NCI-H345 (cell line): ENCODE data around the gene LRRC49.
"Not testable (repeated sequence)": the region's sequence is repeated elsewhere in the genome, so short reads cannot be mapped to it uniquely, and the experiment has no call there.

Experiments used
- DNase-seq: peaks from one replicate; lab custom pipeline; 2025; lab: John Stamatoyannopoulos, UW

Gene LRRC49, protein sequence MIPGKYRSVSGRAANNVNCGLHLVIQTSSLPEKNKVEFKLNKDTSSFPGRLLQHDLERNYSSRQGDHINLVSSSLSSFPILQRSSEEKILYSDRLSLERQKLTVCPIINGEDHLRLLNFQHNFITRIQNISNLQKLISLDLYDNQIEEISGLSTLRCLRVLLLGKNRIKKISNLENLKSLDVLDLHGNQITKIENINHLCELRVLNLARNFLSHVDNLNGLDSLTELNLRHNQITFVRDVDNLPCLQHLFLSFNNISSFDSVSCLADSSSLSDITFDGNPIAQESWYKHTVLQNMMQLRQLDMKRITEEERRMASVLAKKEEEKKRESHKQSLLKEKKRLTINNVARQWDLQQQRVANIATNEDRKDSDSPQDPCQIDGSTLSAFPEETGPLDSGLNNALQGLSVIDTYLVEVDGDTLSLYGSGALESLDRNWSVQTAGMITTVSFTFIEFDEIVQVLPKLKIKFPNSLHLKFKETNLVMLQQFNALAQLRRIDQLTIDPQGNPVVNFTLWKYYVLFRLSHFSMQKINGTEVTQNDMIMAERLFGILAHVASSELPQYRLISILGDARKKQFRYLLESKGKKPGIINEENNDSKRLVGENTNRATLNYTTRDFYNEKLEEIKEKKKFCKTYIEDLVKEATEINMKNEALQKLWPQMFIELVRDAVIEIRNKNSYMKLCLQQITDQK

DNA sequence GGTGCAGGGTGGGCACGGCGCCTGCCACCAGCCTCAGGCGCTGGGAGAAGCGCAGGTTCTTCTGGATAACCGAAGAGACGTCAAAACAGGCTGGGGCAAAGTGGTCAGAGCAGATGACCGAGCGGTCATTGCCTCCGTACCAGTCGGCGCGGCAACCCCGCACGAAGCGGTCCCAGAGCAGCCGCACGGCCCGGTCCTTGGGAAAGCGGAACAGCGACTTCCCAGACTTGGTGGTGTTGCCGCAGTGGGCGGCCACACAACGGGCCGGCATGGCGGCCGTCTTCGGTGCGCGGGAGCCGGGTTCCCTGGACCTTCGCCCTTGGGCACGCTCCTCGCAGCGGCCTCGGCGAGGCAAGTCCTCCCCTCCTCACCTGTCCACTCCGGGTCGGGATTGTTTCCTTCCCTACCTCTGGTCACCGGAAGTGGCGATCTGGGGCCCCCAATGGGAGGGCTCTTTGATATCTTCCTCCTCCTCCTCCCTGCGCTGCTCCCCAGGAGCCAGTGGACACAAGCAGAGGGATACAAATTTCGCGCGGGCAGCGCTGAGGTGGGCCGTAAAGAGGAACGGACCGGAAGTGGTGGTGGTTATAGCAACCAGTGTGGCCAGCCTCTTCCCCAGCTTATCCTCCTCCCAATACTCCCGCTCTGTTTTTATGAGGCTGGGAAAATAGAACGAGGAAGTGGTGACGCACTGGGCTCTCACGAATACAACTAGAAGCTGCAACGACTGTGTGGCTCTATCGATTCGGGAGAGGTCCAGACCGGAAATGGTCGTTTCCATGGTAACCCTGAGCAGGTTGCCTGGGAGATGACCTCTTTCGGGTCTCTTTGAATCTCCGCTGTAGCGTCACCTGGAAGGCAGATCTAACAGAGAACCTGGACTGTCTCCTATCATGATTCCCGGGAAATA lies at the start of gene LRRC49, which contains the start of gene THAP10:
LRRC49 (plus strand) TSS at position 825 of the 910 bp plus-strand sequence; CDS start at position 894, 69 bp downstream.
THAP10 (minus strand) TSS at position 432 of the 910 bp plus-strand sequence; CDS start at position 271, 161 bp downstream.
- DNase-seq, result peak; percentile 93

DNA sequence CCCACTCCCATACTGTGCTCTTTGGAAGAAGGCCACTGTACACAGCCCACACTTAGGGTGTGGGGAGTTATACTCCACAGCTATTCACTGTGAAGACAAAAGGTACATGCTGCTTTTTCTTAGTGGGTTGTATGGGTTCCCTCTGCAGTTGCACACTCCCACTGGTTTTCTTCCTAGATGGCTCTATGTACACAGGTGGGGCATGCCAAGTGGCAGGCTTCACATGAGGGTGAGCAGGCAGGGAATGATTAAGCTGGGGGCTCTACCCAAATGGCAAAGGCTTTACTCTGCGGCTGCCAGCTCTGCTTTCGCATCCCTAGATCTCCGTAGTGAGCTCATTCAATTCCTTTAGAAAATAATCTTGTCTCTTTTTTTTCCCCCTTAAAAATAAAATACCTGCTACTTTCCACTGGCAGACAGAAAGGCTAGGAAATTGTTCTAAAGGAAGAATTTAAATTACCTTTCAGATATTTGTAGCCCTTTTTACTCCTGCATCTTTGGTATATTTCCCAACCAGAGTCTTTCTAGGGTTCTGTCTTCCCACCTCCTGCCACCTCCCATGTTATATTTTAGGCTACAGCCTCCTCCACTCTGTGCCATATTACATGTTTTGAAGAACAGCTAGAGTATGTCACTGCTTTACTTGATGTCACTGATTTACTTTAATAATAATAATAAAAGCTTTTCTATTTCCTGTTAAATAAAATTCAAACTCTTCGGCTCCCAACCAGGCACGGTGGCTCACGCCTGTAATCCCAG lies 46.8 kb upstream of the LRRC49 start:
- DNase-seq, result no peak

GRCh38 chr15:70851889-70852288 lies 40.7 kb upstream of the LRRC49 start:
- DNase-seq, result no peak

DNA sequence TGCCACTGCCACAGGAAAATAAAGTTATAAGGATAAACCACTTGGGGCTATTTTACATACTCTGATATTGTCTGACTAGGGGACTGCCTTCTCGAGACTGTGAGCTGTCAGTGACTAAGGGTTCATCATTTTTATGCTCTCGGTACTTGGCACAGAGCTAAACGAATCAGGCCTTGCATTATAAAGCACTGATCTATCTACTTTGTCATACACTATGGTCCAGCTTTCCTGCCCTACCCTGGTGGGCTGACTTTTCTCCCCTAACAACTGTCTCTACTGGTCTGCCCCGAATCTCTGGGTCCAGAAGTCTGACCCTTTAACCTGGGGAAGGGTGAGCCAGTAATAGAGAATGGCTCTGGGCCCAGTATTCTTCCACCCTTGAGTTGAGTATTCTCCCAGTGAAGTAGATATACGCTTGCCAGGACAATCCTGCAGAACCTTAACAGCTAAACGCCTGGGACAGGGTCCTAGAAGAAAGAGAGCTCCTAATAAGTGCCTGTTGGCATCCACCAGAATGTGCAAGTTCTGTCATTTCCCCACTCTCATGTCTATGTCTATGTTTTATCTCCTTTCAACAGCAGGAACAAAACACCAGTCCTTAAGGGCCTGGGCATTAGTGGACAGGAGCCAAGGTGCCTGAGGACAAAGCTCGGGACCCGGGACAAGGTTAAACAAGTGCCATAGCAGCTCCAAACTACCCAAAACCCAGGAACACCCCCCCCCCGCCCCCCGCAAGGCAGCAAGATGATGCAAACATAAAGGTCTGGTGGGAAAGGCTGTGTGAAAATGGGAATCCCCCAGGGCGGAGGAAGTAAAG lies 39.9 kb upstream of the LRRC49 start:
- DNase-seq, result no peak

- peak; percentile 5 for DNase-seq
Measured at GRCh38 chr15:70853318-70853972, 39.2 kb upstream of the LRRC49 start.

DNA sequence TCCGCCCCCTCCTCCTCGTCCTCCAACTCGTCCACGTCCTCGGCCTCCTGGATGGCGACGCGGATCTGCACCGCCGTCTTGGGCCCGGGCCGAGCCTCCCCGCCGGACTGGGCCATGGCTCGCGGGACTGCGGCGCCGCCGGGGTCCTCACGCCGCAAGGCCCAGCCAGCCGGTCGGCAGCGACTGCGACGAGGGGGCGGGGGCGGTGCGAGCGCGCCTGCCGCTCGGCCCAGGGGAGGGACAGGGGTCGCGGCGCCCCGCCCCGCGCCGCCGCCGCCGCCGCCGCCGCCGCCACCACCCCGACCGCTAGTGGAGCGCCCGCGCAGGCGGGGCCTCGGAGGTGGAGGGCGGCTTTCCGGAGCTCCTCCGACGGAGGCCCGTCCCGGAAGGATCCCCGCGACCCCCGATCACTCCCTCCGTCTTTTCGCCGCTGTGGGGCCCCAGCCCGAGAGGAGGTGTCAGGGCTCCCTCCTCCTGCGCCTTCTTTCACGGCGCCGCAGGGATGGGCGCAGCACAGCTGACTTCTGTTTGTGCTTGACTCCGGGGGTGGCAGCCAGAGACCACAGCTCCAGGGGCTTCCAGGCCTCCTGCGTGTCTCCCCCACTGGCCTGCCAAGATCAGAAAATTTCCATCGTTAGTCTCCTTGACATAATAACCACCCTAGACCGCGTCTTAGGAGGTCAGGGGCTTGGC lies 38.5 kb upstream of the LRRC49 start, which contains the start of gene LARP6:
LARP6 (minus strand) TSS at position 185 of the 693 bp plus-strand sequence; CDS start at position 116, 69 bp downstream.
- peak; percentile 55 for DNase-seq

GRCh38 chr15:70854666-70854976 lies 38.0 kb upstream of the LRRC49 start:
- no peak for DNase-seq

- no peak for DNase-seq
Measured at GRCh38 chr15:70855764-70856163, 36.9 kb upstream of the LRRC49 start.

GRCh38 chr15:70856177-70856883 lies 36.3 kb upstream of the LRRC49 start:
- DNase-seq, result no peak

DNA sequence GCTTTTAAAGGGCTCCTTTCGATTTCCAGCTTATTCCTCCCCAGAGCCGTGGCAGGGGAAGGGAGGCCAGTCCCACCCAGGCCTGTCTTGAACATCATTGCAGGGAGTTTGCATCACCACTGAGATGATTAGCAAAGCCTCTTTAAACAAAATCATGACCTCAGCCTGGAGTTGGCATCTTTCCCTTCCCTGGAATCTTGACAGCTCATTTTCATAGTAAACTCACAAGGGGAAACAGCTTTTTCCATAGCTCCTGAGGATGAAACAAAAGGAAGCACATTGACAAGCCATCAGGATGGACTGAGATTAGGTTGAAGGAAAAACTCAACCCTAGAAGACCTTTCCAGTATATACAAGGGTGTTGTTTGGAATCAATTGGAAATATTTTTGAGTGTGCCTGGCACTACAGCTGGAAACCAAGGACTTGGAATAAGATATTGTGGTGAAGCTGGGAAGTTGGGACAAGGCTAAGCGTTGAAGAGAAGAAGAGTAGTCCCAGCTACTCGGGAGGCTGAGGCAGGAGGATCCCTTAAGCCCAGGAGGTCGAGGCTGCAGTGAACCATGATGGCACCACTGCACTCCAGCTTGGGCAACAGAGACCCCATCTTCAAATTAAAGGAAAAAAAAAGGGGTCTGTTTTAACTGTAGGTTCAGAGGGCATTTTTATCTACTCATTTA lies 35.6 kb upstream of the LRRC49 start:
- no peak for DNase-seq

GRCh38 chr15:70857562-70858285 lies 34.9 kb upstream of the LRRC49 start:
- no peak for DNase-seq

- not testable (repeated sequence) for DNase-seq
Measured at GRCh38 chr15:70858614-70859321, 33.9 kb upstream of the LRRC49 start.

DNA sequence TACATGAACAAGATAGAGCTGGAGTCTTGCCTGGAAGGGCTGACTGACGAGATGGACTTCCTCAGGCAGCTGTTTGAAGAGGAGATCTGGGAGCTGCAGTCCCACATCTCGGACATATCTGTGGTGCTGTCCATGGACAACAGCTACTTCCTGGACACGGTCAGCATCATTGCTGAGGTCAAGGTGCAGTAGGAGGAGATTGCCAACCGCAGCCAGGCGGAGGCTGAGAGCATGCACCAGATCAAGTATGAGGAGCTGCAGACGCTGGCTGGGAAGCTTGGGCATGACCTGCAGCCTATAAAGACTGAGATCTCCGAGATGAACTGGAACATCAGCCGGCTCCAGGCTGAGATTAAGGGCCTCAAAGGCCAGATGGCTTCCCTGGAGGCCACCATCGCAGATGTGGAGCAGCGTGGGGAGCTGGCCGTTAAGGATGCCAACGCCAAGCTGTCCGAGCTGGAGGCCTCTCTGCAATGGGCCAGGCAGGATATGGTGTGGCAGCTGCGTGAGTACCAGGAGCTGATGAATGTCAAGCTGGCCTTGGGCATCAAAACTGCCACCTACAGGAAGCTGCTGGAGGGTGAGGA lies 33.2 kb upstream of the LRRC49 start:
- no peak for DNase-seq

- no peak for DNase-seq
Measured at GRCh38 chr15:70859998-70860397, 32.6 kb upstream of the LRRC49 start.

DNA sequence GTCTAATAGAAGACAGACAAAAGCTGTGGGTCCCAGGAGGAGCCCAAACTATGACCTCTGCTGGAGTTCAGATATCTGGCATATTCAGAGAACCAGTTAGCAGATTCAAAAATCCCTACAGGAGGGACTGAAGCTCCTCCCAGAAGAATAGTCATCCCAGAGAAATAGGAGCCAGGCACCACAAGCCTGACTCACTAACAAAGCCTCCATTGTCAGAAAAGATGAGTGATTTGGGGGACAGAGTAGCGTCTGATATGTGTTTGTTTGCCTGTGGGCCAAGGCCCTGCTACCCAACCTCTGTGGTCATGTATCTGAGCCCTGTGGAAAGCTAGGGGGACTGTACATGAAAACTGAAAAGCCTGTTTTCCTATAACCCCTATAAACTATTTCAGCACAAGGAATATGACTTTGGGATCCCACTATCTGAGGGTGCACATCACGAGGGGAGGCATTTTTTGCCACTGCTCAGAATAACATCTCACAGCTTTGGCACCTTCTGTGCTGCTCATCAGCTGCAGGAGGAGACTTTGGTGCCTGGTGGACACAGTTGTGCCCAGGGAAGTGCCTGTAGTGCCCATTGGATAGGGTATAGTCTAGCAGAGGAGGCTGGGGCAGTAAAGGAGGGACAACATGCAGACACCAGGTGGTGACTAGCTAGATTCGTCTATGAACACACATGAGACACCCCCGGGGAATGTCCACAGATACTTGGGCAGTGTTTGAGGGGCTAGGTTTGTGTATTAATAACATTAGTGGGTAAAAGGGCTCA lies 29.0 kb upstream of the LRRC49 start:
- no peak for DNase-seq
